Measurements from ENCODE around the gene TINAGL1.

The TINAGL1 gene

DNA sequence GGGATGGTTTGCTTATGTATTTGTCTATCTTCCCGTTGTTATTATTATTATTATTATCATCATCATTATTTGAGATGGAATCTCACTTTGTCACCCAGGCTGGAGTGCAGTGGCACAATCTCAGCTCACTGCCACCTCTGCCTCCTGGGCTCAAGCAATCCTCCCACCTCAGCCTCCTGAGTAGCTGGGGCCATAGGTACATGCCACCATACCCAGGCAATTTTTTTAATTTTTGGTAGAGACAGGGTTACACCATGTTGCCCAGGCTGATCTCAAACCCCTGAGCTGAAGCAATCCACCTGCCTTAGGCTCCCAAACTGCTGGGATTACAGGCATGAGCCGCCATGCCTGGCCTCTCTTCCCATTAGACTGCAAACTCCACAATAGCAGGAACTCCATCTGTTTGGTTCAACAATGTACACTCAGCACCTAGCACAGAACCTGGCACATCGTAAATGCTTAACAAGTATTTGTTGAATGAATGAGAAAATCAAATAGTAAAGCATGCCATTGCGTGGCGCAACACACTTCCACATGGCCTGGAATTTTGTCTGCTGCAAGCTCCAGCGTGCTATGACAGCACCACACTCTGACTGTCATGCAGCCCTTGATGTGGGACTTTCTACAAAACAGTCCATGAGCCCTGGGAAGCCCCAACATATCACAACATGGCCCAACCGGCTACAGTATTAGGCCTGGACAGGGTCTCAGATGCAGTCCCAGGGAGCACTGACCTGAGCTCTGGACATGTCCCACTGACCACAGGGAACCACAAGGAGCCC, 3.8 kb upstream of the TINAGL1 start:
- H3K4me3 ChIP-seq (ENCODE audit: low read depth, low read length) = no peak overlapping the region
- no peak for DNase-seq (ENCODE audit: low read depth)
- TF ChIP-seq, protein P1, sequence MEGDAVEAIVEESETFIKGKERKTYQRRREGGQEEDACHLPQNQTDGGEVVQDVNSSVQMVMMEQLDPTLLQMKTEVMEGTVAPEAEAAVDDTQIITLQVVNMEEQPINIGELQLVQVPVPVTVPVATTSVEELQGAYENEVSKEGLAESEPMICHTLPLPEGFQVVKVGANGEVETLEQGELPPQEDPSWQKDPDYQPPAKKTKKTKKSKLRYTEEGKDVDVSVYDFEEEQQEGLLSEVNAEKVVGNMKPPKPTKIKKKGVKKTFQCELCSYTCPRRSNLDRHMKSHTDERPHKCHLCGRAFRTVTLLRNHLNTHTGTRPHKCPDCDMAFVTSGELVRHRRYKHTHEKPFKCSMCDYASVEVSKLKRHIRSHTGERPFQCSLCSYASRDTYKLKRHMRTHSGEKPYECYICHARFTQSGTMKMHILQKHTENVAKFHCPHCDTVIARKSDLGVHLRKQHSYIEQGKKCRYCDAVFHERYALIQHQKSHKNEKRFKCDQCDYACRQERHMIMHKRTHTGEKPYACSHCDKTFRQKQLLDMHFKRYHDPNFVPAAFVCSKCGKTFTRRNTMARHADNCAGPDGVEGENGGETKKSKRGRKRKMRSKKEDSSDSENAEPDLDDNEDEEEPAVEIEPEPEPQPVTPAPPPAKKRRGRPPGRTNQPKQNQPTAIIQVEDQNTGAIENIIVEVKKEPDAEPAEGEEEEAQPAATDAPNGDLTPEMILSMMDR (IDR thresholded peaks at IDR 0.05; ENCODE audit: control insufficient read depth, extremely low read depth, insufficient read depth) = no peak

DNA sequence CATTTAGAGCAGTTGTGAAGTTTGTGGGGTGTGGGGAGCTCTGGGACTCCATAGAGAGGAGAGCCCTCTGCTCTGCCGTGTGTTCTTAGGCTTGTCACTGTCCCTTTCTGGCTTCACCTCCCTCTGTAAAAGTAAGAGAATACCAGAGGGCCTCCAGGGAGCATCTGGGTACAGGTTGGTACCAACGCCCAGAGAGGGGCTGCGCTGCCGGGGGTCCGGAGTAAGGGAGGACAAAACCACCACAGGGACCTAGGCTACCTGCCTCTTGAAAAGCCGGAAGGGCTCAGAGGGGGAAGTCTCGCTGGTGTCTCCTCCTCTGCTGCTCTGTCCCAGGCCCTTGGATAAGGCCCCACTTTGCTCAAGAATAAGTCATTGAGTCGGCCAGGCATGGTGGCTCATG, 3.1 kb upstream of the TINAGL1 start:
- no peak overlapping the region for H3K4me3 ChIP-seq (ENCODE audit: low read depth, low read length)
- no peak for DNase-seq (ENCODE audit: low read depth)
- TF ChIP-seq, protein P1 (IDR thresholded peaks at IDR 0.05; ENCODE audit: control insufficient read depth, extremely low read depth, insufficient read depth) = no peak

DNA sequence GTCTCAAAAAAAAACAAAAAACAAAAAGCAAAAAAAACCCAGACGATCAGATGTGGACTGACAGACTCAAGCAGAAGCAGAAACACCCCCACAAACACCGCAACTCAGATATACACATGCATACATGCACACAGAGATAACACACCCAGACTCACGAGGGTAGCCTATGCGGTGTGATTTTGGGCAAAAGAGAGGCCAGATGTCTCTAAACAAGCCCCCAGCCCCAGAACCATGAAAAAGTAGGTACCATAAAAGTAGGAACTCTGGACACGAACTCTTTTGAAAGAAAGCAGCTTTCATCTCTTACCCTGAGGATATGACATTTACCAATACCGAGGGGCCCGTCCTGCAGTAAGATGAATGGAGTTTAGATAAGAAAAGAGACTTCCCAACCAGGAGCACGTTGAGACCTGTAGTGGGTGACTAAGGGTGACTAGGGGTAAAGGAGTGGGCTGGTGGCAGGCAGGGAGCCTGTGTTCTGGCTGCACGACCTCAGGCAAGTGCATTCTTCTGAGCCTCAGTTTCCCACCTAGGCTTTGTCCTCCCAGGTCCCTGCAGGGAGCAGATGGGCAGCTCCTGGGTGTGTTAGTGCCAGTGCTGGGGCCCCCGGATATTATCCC, 1.5 kb upstream of the TINAGL1 start:
- DNase-seq (ENCODE audit: low read depth) = no peak
- no peak overlapping the region for H3K4me3 ChIP-seq (ENCODE audit: low read depth, low read length)
- TF ChIP-seq, protein P1 (IDR thresholded peaks at IDR 0.05; ENCODE audit: control insufficient read depth, extremely low read depth, insufficient read depth) = no peak

DNA sequence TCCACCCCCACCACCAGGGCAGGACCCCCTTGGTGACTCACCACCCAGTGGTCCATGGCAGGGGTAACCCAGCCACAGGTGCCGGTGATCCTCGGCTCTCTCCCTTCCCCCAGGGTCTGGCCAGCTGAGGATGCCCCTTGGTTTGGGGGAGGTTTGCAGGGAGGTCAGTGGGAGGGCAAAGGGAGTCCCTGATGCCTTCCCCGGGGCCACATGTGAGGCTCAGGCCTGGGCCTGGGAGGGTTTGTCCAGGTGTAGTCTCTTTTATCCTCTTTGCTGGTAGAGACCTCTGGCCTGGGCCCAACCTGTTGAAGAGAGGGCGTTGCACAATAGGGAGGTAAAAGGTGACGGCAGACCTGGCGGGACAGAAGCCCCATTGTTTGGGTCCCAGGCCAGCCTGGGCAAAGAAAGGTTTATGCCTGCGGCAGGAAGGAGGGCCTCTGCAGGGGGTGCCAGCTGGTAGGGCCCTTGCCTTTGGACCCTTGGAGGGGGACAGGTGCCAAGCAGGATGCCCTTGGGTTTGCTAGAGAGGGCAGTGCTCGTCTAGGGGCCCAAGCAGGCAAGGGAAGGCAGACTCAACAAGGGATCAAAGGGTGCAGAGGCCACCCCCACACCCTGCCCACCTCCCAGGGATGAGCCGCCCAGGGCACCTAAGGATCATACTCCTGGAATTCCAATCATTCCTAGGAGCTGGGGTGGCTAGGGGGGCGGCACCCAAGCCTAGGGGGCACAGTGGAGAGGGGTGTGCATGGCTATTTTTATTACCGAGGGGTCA, 760 bp upstream of the TINAGL1 start:
- no peak for DNase-seq (ENCODE audit: low read depth)
- TF ChIP-seq, protein P1 (IDR thresholded peaks at IDR 0.05; ENCODE audit: control insufficient read depth, extremely low read depth, insufficient read depth) = no peak
- H3K4me3 ChIP-seq (ENCODE audit: low read depth, low read length) = no peak overlapping the region

DNA sequence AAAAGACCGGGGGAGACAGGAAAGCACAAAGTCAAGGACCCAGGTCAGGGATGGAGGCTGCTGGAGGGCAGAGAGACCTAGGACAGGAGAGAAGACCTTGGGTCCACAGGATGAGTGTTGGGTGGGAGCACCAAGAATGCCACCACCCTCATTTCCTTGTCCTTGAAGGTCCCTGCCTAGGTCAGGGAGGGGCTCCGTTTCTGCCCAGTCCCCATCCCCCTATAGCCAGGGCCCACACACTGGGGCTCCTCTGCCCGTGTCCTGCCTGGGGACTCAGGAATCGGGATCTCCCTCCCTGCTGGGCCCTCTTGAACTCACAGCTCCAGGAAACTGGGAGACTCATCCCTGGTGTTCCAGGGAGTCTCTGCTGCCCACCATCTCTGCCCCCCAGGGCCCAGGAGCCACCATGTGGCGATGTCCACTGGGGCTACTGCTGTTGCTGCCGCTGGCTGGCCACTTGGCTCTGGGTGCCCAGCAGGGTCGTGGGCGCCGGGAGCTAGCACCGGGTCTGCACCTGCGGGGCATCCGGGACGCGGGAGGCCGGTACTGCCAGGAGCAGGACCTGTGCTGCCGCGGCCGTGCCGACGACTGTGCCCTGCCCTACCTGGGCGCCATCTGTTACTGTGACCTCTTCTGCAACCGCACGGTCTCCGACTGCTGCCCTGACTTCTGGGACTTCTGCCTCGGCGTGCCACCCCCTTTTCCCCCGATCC, 584 bp downstream of the TINAGL1 start:
- TF ChIP-seq, protein P1 (IDR thresholded peaks at IDR 0.05; ENCODE audit: control insufficient read depth, extremely low read depth, insufficient read depth) = no peak
- no peak overlapping the region for H3K4me3 ChIP-seq (ENCODE audit: low read depth, low read length)
- no peak for DNase-seq (ENCODE audit: low read depth)

DNA sequence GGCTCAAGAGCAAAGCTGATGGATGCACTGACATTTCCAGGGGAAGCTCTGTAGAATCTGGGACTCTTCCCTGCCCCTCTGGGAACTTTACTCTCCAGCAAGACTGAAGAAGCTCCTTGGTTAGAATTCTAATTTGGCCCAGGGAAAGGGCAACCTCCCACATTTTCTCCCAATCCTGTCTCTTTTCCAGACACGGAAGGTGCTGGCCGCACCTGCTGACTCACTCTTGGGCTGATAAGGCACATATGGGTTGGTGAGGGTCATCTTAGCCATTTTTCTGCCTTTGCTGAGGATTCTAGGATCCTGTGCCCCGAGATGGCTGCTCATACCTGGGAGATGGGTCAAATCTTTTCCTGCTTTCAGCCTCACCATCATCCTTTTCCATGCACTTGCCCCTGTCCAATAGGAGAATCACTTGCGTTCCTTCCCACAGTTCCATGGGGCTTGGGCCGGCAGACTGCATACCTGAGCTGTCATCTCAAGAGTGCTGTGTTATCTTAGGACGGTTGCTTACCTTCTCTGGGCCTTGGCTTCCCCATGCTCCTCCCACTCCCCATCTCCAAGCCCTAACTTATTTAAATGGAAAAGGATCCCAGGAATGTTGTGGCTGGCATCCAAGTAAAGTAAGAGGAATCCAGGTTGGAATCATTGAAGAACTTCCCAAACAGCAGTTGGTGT, 1.3 kb downstream of the TINAGL1 start:
- no peak for DNase-seq (ENCODE audit: low read depth)
- TF ChIP-seq, protein P1 (IDR thresholded peaks at IDR 0.05; ENCODE audit: control insufficient read depth, extremely low read depth, insufficient read depth) = no peak
- H3K4me3 ChIP-seq (ENCODE audit: low read depth, low read length) = no peak overlapping the region

Data from LNCaP clone FGC (cell line).